Ammon's horn (tissue), 1 donor: ENCODE measurements around the gene SEMA3C.
A peak's percentile ranks its signal among the peaks of the same experiment; 100 is the strongest.

Experiments used
- DNase-seq: peaks from one replicate; pipeline ENCODE4 v3.0.0-alpha.2; 2016; ENCODE audit warnings: low spot score

The SEMA3C gene

GRCh38 chr7:80885757-80886156 is 33.1 kb downstream of the SEMA3C start:
- DNase-seq, result no peak

- DNase-seq, result no peak
Measured at GRCh38 chr7:80884511-80885195, 34.2 kb downstream of the SEMA3C start.

- DNase-seq, result no peak
Measured at GRCh38 chr7:80883154-80884025, 35.5 kb downstream of the SEMA3C start.

GRCh38 chr7:80882213-80882801 is 36.5 kb downstream of the SEMA3C start:
- no peak for DNase-seq

GRCh38 chr7:80881351-80881900 is 37.4 kb downstream of the SEMA3C start:
- DNase-seq, result no peak

GRCh38 chr7:80879849-80880248 is 39.0 kb downstream of the SEMA3C start:
- DNase-seq, result no peak

- DNase-seq, result no peak
Measured at GRCh38 chr7:80876894-80877414, 41.9 kb downstream of the SEMA3C start.

- no peak for DNase-seq
Measured at GRCh38 chr7:80875537-80876120, 43.2 kb downstream of the SEMA3C start.

- no peak for DNase-seq
Measured at GRCh38 chr7:80873140-80873539, 45.7 kb downstream of the SEMA3C start.

GRCh38 chr7:80871228-80871627 is 47.6 kb downstream of the SEMA3C start:
- DNase-seq, result no peak

- no peak for DNase-seq
Measured at GRCh38 chr7:80870813-80871212, 48.0 kb downstream of the SEMA3C start.

- no peak for DNase-seq
Measured at GRCh38 chr7:80869821-80870751, 48.8 kb downstream of the SEMA3C start.

- DNase-seq, result no peak
Measured at GRCh38 chr7:80869106-80869784, 49.6 kb downstream of the SEMA3C start.

- no peak for DNase-seq
Measured at GRCh38 chr7:80868566-80868965, 50.3 kb downstream of the SEMA3C start.

- no peak for DNase-seq
Measured at GRCh38 chr7:80860554-80860953, 58.3 kb downstream of the SEMA3C start.

- DNase-seq, result peak; percentile 10
Measured at GRCh38 chr7:80859272-80859970, 59.4 kb downstream of the SEMA3C start.

GRCh38 chr7:80858141-80858903 is 60.5 kb downstream of the SEMA3C start:
- DNase-seq, result no peak

- DNase-seq, result no peak
Measured at GRCh38 chr7:80856769-80857168, 62.1 kb downstream of the SEMA3C start.

GRCh38 chr7:80851896-80852476 is 66.9 kb downstream of the SEMA3C start:
- DNase-seq, result no peak
